ENCODE results near the gene ZFYVE16. TPM values are rescaled to one million over a fixed set of nuclear protein-coding genes. Genes with fewer than 3 reads are reported as not detected.
"Not testable (repeated sequence)": the region's sequence is repeated elsewhere in the genome, so short reads cannot be mapped to it uniquely, and the experiment has no call there.

Gene ZFYVE16
- polyA plus RNA-seq, 5 donors = 44.5 to 105 (median 86.5) TPM

DNA sequence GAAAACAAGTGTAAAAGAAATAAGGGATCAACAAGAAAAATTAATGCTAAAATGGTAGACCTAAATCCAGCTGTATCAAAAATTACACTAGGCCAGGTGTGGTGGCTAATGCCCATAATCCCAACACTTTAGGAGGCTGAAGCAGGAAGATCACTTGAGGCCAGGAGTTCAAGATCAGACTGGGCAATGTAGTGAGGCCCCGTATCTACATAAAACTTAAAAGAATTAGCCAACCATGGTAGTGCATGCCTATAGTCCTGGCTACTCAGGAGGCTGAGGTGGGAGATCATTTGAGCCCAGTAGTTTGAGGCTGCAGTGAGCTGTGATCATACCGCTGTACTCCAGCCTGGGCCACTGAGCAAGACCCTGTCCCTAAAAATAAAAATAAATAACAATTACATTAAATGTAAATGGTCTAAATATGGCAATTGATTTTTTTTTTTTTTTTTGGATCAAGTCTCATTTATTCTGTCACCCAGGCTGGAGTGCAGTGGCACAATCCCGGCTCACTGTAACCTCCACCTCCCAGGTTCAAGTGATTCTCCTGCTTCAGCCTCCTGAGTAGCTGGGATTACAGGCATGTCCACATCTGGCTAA, 75.9 kb downstream of the ZFYVE16 start:
- no peak for DNase-seq

DNA sequence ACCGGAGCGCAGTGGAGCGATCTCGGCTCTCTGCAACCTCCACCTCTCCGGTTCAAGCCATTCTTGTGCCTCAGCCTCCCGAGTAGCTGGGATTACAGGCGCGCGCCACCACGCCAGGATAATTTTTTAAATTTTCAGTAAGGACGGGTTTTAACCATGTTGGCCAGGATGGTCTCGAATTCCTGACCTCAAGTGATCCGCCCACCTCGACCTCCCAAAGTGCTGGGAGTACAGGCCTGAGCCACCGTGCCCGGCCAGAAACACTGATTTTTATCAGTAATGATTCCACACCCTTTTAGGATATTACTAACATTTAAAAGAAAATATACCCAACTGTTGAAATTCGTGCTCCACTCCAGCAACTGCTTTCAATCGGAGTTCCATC, 79.6 kb downstream of the ZFYVE16 start:
- no peak for DNase-seq

DNA sequence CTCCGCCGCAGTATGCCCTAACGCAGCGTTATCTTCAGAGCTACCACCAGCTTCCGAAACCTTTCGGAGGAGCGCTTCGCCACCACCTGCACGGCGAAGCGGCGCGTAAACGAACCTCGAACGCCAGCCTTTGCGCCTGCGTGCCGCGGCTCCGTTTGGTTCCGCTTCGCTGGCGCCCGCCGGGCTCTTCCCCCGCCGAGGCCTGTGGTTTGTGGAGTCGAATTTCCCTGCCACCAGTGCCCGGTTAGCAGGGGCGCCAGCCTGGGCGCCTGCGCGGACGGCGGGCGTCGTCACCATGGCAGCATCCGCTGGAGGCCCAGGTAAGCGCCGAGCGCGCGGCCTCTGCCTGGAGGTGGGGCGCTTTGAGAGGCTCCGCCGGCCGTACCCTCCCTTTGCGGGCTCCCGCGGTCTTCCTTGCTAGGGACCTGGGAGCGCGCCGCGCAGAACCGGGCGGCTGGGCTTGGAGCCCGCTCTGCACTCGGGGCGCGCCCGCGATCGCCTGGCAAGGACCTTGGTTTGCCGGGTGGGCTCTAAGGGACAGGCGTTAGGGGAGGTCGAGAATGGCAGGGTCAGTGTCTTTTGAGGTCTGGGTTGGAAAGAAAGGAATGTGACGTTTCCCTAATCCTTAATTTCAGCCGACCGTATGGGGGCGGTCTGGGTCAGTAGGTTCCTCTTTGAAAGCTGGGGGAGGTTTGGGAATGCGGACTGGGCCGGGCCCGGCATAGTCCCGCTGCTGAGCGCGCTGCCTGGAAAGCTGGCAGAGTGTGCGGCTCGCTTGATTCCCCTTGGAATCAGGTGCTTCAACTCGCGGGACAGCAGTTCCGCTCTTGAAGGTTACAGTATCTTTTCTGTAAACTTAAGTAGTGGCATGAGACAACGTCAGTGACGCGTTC, 80.2 kb downstream of the ZFYVE16 start, which contains the start of gene FAM151B:
TSS of gene FAM151B (plus strand) at position 272 of the 893 bp plus-strand sequence. CDS start at position 296, 24 bp downstream.
- DNase-seq = peak; percentile 85 to 89

- no peak for DNase-seq
These were observed 83.4 kb downstream of the ZFYVE16 start for GRCh38 chr5:80491296-80491695.

DNA sequence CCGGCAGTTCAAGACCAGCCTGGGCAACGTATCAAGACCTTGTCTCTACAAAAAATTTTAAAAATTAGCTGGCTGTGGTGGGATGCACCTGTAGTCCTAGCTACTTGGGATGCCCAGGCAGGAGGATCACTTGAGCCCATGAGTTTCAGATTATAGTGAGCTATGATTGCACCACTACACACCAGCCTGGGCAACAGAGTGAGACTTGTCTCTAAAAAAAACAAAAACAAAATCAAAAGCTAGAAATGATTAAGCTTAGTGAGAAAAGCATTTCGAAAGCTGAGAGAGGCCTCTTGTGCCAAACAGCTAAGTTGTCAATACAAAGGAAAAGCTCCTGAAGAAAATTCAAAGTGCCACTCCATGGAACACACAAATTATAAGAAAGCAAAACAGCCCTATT, 84.9 kb downstream of the ZFYVE16 start:
- no peak for DNase-seq

DNA sequence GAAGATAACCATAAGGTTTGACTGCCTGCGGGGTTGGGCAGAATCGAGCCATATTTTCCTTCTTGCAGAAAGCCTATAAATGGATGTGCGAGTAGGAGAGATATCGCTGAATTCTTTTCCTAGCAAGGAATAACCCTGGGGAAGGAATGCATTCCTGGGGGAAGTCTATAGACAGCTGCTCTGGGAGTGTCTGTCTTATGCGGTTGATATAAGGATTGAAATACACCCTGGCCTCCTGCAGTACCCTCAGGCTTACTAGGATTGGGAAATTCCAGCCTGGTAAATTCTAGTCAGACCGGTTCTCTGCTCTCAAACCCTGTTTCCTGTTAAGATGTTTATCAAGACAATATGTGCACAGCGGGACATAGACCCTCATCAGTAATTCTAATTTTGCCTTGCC, 85.6 kb downstream of the ZFYVE16 start:
- not testable (repeated sequence) for DNase-seq

DNA sequence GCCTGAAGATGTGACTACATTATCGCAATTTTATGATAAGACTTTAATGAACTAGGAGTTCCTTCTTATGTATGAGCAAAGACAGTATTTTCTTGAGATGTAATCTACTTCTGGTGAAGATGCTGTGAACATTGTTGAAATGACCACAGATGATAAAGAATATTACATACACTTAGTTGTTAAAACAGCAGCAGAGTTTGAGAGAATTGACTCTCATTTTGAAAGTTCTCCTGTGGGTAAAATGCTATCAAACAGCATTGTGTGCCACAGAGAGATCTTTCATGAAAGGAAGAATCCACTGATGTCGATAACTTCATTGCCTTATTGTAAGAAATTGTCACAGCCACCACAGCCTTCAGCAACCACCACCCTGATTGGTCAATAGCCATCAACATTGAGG, 88.0 kb downstream of the ZFYVE16 start:
- DNase-seq = no peak

GRCh38 chr5:80502800-80503199, 94.9 kb downstream of the ZFYVE16 start:
- no peak for DNase-seq

DNA sequence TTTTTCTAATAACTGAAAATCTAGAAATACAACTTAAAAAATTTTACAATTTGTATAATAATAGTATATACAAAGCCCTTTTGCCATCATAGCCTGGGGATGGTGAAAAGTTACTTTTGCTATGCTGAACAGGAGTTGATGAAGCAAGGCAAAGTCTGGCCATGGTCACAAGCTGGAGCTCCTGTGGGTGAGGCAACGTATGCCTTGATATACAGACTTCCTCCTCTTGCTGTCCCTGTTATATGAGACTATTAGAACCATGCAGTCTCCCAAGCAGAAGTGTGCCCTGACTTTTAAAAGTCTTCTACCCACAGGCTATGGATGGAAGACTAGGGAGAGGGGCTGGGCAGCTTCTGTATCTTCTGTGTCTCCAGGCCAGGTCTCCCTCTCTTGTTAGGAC, 95.8 kb downstream of the ZFYVE16 start:
- no peak for DNase-seq

DNA sequence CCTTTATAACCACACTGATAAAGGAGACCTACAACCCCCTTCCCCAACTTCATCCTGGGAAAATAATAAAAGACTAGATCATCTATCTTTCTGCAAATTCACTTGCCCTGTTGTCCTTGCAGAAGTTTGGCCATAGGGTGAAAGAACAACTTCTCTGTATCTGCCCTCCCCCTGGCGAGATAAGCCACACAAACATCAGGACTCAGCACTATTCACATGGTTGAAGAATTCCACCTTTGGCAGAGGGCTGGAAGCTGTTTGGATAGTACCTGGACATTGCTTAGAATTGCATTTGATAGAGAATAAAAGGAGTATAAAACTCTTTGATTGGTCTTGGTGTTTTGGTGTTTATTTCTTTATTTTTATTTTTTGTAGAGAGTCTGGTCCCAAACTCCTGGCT, 97.0 kb downstream of the ZFYVE16 start:
- no peak for DNase-seq

DNA sequence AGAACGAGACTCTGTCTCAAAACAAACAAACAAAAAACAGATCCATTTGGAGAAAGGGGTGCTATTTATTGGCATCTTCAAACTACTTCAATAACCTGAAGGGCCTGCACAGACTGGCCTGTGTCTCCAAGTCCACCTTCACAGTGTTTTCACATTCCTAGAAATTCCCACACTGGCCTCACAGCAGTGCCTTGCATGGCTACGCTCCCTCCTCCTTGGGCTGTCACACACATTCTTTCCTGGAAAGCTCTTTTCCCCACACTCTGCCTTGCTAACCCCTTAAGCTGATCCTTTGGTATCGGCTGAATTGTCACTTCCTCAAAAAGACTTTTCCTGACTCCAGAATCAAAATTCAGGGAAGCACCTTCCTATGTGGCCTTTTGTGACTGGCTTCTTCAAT, 99.8 kb downstream of the ZFYVE16 start:
- DNase-seq = no peak

- no peak for DNase-seq
These were observed 101.0 kb downstream of the ZFYVE16 start for GRCh38 chr5:80508844-80509243.

- no peak for DNase-seq
These were observed 101.5 kb downstream of the ZFYVE16 start for GRCh38 chr5:80509362-80509761.

- no peak for DNase-seq
These were observed 109.0 kb downstream of the ZFYVE16 start for GRCh38 chr5:80516826-80517225.

Other genes with a start within 250 kb of the ZFYVE16 start
- 10 to 100 TPM; 27.0 to 49.0 (median 40.7) TPM for gene SERINC5, start 152.0 kb upstream of the ZFYVE16 start, polyA plus RNA-seq (ENCODE audit: insufficient read depth in 1 of 5, insufficient read length in 5 of 5, low replicate concordance in 1 of 5)
- not detected for gene SPZ1, start 88.1 kb upstream of the ZFYVE16 start, polyA plus RNA-seq (ENCODE audit: insufficient read depth in 1 of 5, insufficient read length in 5 of 5, low replicate concordance in 1 of 5)
- gene FAM151B, start 80.0 kb downstream of the ZFYVE16 start, polyA plus RNA-seq (ENCODE audit: insufficient read depth in 1 of 5, insufficient read length in 5 of 5, low replicate concordance in 1 of 5) = 1 to 10 TPM; 1.9 to 3.0 (median 2.7) TPM
- gene ANKRD34B, start 162.2 kb downstream of the ZFYVE16 start, polyA plus RNA-seq (ENCODE audit: insufficient read depth in 1 of 5, insufficient read length in 5 of 5, low replicate concordance in 1 of 5) = not detected
- gene MSH3, start 246.6 kb downstream of the ZFYVE16 start, polyA plus RNA-seq (ENCODE audit: insufficient read depth in 1 of 5, insufficient read length in 5 of 5, low replicate concordance in 1 of 5) = 10 to 100 TPM; 14.4 to 17.5 (median 17.0) TPM
- 10 to 100 TPM; 32.8 to 86.4 (median 54.7) TPM for gene DHFR, start 246.9 kb downstream of the ZFYVE16 start, polyA plus RNA-seq (ENCODE audit: insufficient read depth in 1 of 5, insufficient read length in 5 of 5, low replicate concordance in 1 of 5)

Measured in right lung (tissue), 5 donors.